IPS-18a (cell line): ENCODE results near the gene ZNF366.

Experiments
- H3K27ac ChIP-seq: one replicate; pipeline ENCODE4 v1.5.1; 2013; ENCODE audit warnings: low read length
- H3K27me3 ChIP-seq: one replicate; pipeline ENCODE4 v1.6.1; 2013; ENCODE audit warnings: mild to moderate bottlenecking, low read length; ENCODE audit not compliant: control insufficient read depth, insufficient read depth
- H3K36me3 ChIP-seq: one replicate; pipeline ENCODE4 v1.6.1; 2013; ENCODE audit warnings: low read depth, low read length; ENCODE audit not compliant: control insufficient read depth
- H3K4me1 ChIP-seq: one replicate; pipeline ENCODE4 v1.6.1; 2013; ENCODE audit warnings: low read depth, low read length; ENCODE audit not compliant: control insufficient read depth
- H3K4me3 ChIP-seq: one replicate; pipeline ENCODE4 v1.5.1; 2013; ENCODE audit warnings: low read length
- H3K9ac ChIP-seq: one replicate; pipeline ENCODE4 v1.6.1; 2013; ENCODE audit warnings: mild to moderate bottlenecking, low read length, moderate library complexity
- H3K9me3 ChIP-seq: one replicate; pipeline ENCODE4 v1.6.1; 2013; ENCODE audit warnings: low read depth, low read length; ENCODE audit not compliant: control insufficient read depth

Gene ZNF366

GRCh38 chr5:72447751-72448150 lies 59.5 kb downstream of the ZNF366 start:
- Histone ChIP-seq H3K27me3 (no peaks in the 10 kb centered on the region), H3K9ac (no peak overlapping the region), H3K9me3 (no peaks in the 10 kb centered on the region), H3K4me1 (peaks cover 8% of the 10 kb centered on the region), H3K4me3 (no peak overlapping the region), H3K27ac (no peak overlapping the region), H3K36me3 (no peaks in the 10 kb centered on the region)

- H3K4me1 ChIP-seq, result no peaks in the 10 kb centered on the region
- no peak overlapping the region for H3K27ac ChIP-seq
- H3K4me3 ChIP-seq, result no peak overlapping the region
- H3K27me3 ChIP-seq, result no peaks in the 10 kb centered on the region
- no peaks in the 10 kb centered on the region for H3K36me3 ChIP-seq
- H3K9ac ChIP-seq, result no peak overlapping the region
- H3K9me3 ChIP-seq, result no peaks in the 10 kb centered on the region
Observed at GRCh38 chr5:72445969-72446368, 61.2 kb downstream of the ZNF366 start.

- no peak overlapping the region for H3K4me3 ChIP-seq
- no peaks in the 10 kb centered on the region for H3K4me1 ChIP-seq
- H3K9me3 ChIP-seq, result no peaks in the 10 kb centered on the region
- no peaks in the 10 kb centered on the region for H3K36me3 ChIP-seq
- H3K9ac ChIP-seq, result no peak overlapping the region
- no peaks in the 10 kb centered on the region for H3K27me3 ChIP-seq
- H3K27ac ChIP-seq, result no peak overlapping the region
Observed at GRCh38 chr5:72443883-72444282, 63.3 kb downstream of the ZNF366 start.

- H3K36me3 ChIP-seq, result no peaks in the 10 kb centered on the region
- no peaks in the 10 kb centered on the region for H3K9me3 ChIP-seq
- H3K4me1 ChIP-seq, result no peaks in the 10 kb centered on the region
- H3K27ac ChIP-seq, result no peak overlapping the region
- H3K9ac ChIP-seq, result no peak overlapping the region
- no peak overlapping the region for H3K4me3 ChIP-seq
- no peaks in the 10 kb centered on the region for H3K27me3 ChIP-seq
Observed at GRCh38 chr5:72441862-72442540, 65.2 kb downstream of the ZNF366 start.

- no peaks in the 10 kb centered on the region for H3K9me3 ChIP-seq
- H3K27ac ChIP-seq, result no peak overlapping the region
- no peaks in the 10 kb centered on the region for H3K4me1 ChIP-seq
- no peak overlapping the region for H3K4me3 ChIP-seq
- no peak overlapping the region for H3K9ac ChIP-seq
- H3K36me3 ChIP-seq, result no peaks in the 10 kb centered on the region
- H3K27me3 ChIP-seq, result no peaks in the 10 kb centered on the region
Observed at GRCh38 chr5:72441094-72441723, 66.0 kb downstream of the ZNF366 start.

- no peaks in the 10 kb centered on the region for H3K9me3 ChIP-seq
- no peaks in the 10 kb centered on the region for H3K4me1 ChIP-seq
- H3K9ac ChIP-seq, result no peak overlapping the region
- H3K27ac ChIP-seq, result no peak overlapping the region
- H3K27me3 ChIP-seq, result no peaks in the 10 kb centered on the region
- no peak overlapping the region for H3K4me3 ChIP-seq
- H3K36me3 ChIP-seq, result no peaks in the 10 kb centered on the region
Observed at GRCh38 chr5:72440207-72440638, 67.0 kb downstream of the ZNF366 start.

GRCh38 chr5:72439192-72439591 lies 68.0 kb downstream of the ZNF366 start:
- no peaks in the 10 kb centered on the region for H3K9me3 ChIP-seq
- no peaks in the 10 kb centered on the region for H3K4me1 ChIP-seq
- H3K4me3 ChIP-seq, result no peak overlapping the region
- H3K36me3 ChIP-seq, result no peaks in the 10 kb centered on the region
- no peaks in the 10 kb centered on the region for H3K27me3 ChIP-seq
- H3K27ac ChIP-seq, result no peak overlapping the region
- no peak overlapping the region for H3K9ac ChIP-seq

GRCh38 chr5:72438141-72438540 lies 69.1 kb downstream of the ZNF366 start:
- H3K9ac ChIP-seq, result no peak overlapping the region
- no peaks in the 10 kb centered on the region for H3K4me1 ChIP-seq
- no peak overlapping the region for H3K27ac ChIP-seq
- no peaks in the 10 kb centered on the region for H3K36me3 ChIP-seq
- no peak overlapping the region for H3K4me3 ChIP-seq
- no peaks in the 10 kb centered on the region for H3K9me3 ChIP-seq
- H3K27me3 ChIP-seq, result no peaks in the 10 kb centered on the region

GRCh38 chr5:72436796-72437471 lies 70.3 kb downstream of the ZNF366 start:
- H3K27me3 ChIP-seq, result no peaks in the 10 kb centered on the region
- H3K27ac ChIP-seq, result no peak overlapping the region
- H3K9me3 ChIP-seq, result no peaks in the 10 kb centered on the region
- no peaks in the 10 kb centered on the region for H3K36me3 ChIP-seq
- no peak overlapping the region for H3K4me3 ChIP-seq
- H3K4me1 ChIP-seq, result no peaks in the 10 kb centered on the region
- H3K9ac ChIP-seq, result no peak overlapping the region

- no peaks in the 10 kb centered on the region for H3K27me3 ChIP-seq
- H3K4me1 ChIP-seq, result no peaks in the 10 kb centered on the region
- H3K36me3 ChIP-seq, result no peaks in the 10 kb centered on the region
- no peak overlapping the region for H3K27ac ChIP-seq
- H3K4me3 ChIP-seq, result no peak overlapping the region
- H3K9me3 ChIP-seq, result no peaks in the 10 kb centered on the region
- no peak overlapping the region for H3K9ac ChIP-seq
Observed at GRCh38 chr5:72434781-72435437, 72.3 kb downstream of the ZNF366 start.

- Histone ChIP-seq H3K4me1 (no peaks in the 10 kb centered on the region), H3K9me3 (no peaks in the 10 kb centered on the region), H3K27me3 (no peaks in the 10 kb centered on the region), H3K27ac (no peak overlapping the region), H3K4me3 (no peak overlapping the region), H3K9ac (no peak overlapping the region), H3K36me3 (no peaks in the 10 kb centered on the region)
Observed at GRCh38 chr5:72434056-72434780, 73.0 kb downstream of the ZNF366 start.
